ENCODE results near the gene WSCD2. TPM values are rescaled to one million over a fixed set of nuclear protein-coding genes. Genes with fewer than 3 reads are reported as not detected.

WSCD2 gene
- total RNA-seq, 1 experiment from 2014 or later: not detected

DNA sequence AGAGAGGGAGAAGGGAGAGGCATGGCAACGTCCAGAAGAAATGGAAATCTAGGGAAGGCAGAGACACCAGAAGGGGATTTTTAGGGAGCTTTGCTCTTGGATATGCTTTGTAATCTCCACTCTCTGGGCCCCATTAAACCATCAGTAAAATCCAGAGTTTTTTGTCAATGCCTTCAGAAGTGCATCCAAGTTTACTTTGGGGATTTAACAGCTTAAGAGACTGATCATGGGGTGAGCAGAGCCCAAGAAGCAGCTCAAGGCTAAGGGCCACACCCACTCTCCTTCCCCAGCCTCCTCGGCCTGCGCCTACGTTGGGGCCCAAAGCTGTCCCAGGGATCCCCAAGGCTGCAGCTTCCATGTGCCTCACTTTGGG is 37.4 kb upstream of the WSCD2 start:
- Mint-ChIP-seq H3K4me3 (ENCODE audit: unreplicated experiment) (no peak overlapping the region), H3K9me3 (ENCODE audit: unreplicated experiment) (peaks cover 15% of the 10 kb centered on the region), H3K36me3 (ENCODE audit: insufficient read depth, unreplicated experiment) (no peaks in the 10 kb centered on the region), H3K27me3 (ENCODE audit: insufficient read depth, unreplicated experiment) (peaks cover 7% of the 10 kb centered on the region), H3K27ac (ENCODE audit: low read depth, unreplicated experiment) (no peak overlapping the region), H3K4me1 (ENCODE audit: insufficient read depth, unreplicated experiment) (no peaks in the 10 kb centered on the region)
- CTCF ChIA-PET: interaction anchor here (0.6 to 0.8 kb wide), 2 partner anchors 8 to 99 kb away, joined by 3 read pairs; no protein-coding TSS in a partner anchor
- no peak for DNase-seq (ENCODE audit: unreplicated experiment)
- POLR2A ChIA-PET: no interaction called here
- intact Hi-C loops (cut with micrococcal nuclease): no loop called here
- TF ChIP-seq CTCF (IDR thresholded peaks at IDR 0.05; ENCODE audit: unreplicated experiment): no peak
- BruUV-seq (replicated peaks): no TSS peak

DNA sequence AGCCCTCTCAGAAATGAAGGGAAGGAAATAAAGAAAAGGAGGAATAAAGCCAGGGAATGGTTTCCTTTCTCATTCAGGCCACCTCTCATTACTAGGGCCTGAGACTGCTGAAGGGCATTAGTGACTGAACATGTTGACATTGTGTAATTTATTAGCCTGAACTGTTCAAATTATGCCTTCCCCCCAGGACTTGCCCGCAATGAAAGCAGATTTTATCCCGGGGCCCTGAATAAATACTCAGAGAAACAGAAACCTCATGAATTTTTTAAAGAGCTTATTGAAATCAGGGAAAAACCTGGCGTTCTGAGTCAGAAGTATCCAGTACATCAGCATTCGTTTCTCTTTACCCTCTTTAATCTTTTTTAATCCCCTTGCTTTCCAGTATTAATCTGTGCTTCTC is 35.9 kb upstream of the WSCD2 start:
- CTCF ChIA-PET: no interaction called here
- no peak for DNase-seq (ENCODE audit: unreplicated experiment)
- H3K36me3 Mint-ChIP-seq (ENCODE audit: insufficient read depth, unreplicated experiment): no peaks in the 10 kb centered on the region
- no peak overlapping the region for H3K27ac Mint-ChIP-seq (ENCODE audit: low read depth, unreplicated experiment)
- peaks cover under 1% of the 10 kb centered on the region for H3K9me3 Mint-ChIP-seq (ENCODE audit: unreplicated experiment)
- peaks cover 7% of the 10 kb centered on the region for H3K27me3 Mint-ChIP-seq (ENCODE audit: insufficient read depth, unreplicated experiment)
- BruUV-seq (replicated peaks): no TSS peak
- H3K4me1 Mint-ChIP-seq (ENCODE audit: insufficient read depth, unreplicated experiment): no peaks in the 10 kb centered on the region
- intact Hi-C loops (cut with micrococcal nuclease): no loop called here
- no peak for TF ChIP-seq CTCF (IDR thresholded peaks at IDR 0.05; ENCODE audit: unreplicated experiment)
- H3K4me3 Mint-ChIP-seq (ENCODE audit: unreplicated experiment): no peak overlapping the region
- POLR2A ChIA-PET: no interaction called here

DNA sequence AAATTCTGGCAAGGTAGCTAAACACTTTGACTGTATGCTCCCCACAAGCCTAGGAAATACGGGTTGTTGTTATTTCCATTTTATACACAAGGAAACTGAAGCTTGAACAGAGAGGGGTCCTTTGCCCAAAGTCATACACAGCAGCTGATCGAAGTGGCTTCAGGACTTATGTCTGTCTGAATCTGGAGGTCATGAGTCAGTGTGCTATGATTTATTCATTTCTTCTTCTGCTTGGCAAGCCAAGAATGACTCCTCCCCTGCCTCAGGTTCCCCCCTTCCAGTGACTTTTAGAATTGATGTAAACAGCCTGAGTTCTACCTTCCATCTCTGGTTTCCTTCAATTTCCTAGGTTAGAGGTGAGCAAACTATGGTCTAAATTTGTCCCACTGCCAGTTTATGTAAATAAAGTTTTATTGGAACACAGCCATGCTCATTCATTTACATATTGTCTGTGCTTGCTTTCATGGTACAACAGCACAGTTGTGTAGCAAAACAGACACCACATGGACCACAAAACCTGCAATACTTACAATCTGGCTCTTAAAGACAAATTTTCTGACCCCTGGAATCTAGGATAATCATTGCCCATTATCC is 34.9 kb upstream of the WSCD2 start:
- intact Hi-C loops (cut with micrococcal nuclease): no loop called here
- ChIA-PET POLR2A (no interaction called here), CTCF (no interaction called here)
- Mint-ChIP-seq H3K27me3 (ENCODE audit: insufficient read depth, unreplicated experiment) (peaks cover 7% of the 10 kb centered on the region), H3K36me3 (ENCODE audit: insufficient read depth, unreplicated experiment) (no peaks in the 10 kb centered on the region), H3K9me3 (ENCODE audit: unreplicated experiment) (no peaks in the 10 kb centered on the region), H3K4me3 (ENCODE audit: unreplicated experiment) (no peak overlapping the region), H3K27ac (ENCODE audit: low read depth, unreplicated experiment) (no peak overlapping the region), H3K4me1 (ENCODE audit: insufficient read depth, unreplicated experiment) (no peaks in the 10 kb centered on the region)
- DNase-seq (ENCODE audit: unreplicated experiment): no peak
- no peak for TF ChIP-seq CTCF (IDR thresholded peaks at IDR 0.05; ENCODE audit: unreplicated experiment)
- BruUV-seq (replicated peaks): no TSS peak

- no TSS peak for BruUV-seq (replicated peaks)
- Mint-ChIP-seq H3K36me3 (ENCODE audit: insufficient read depth, unreplicated experiment) (no peaks in the 10 kb centered on the region), H3K4me1 (ENCODE audit: insufficient read depth, unreplicated experiment) (no peaks in the 10 kb centered on the region), H3K27me3 (ENCODE audit: insufficient read depth, unreplicated experiment) (peaks cover 7% of the 10 kb centered on the region), H3K4me3 (ENCODE audit: unreplicated experiment) (no peak overlapping the region), H3K9me3 (ENCODE audit: unreplicated experiment) (no peaks in the 10 kb centered on the region), H3K27ac (ENCODE audit: low read depth, unreplicated experiment) (no peak overlapping the region)
- intact Hi-C loops (cut with micrococcal nuclease): no loop called here
- ChIA-PET POLR2A (no interaction called here), CTCF (interaction anchor here (0.6 to 1.5 kb wide), 2 partner anchors 360 to 520 kb away, joined by 3 to 7 read pairs; no protein-coding TSS in a partner anchor)
- no peak for TF ChIP-seq CTCF (IDR thresholded peaks at IDR 0.05; ENCODE audit: unreplicated experiment)
- DNase-seq (ENCODE audit: unreplicated experiment): no peak
Measured at GRCh38 chr12:108097160-108097911, 31.8 kb upstream of the WSCD2 start.

All from MCF 10A (cell line).